NCI-H526 treated with DMSO at 0.1 percent for 48 hours (cell line): ENCODE measurements around the gene HEATR5B.
"Not testable (repeated sequence)": the region's sequence is repeated elsewhere in the genome, so short reads cannot be mapped to it uniquely, and the experiment has no call there.

Experiments used
- DNase-seq: peaks from one replicate; lab custom pipeline; 2025; lab: John Stamatoyannopoulos, UW

Gene HEATR5B

DNA sequence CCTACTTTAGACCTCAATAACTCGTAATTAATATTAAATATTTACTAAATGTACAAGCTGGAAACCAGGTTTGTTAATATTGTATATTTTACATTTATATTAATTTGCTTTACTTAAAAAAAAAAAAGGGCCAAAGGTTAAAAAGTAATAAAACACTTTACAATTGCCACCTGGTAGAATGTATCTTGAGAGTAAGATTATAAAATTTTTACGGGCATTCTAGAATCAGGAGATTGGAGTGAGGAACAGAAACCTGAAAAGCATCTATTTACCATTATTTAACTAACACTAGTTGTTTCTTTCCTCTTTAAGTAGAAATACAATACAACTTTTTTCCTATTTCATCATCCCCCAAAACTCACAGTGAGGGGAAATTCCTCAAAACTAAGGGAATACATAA lies 102.3 kb downstream of the HEATR5B start:
- DNase-seq = no peak

GRCh38 chr2:36979007-36979406 lies 105.2 kb downstream of the HEATR5B start:
- DNase-seq = not testable (repeated sequence)

DNA sequence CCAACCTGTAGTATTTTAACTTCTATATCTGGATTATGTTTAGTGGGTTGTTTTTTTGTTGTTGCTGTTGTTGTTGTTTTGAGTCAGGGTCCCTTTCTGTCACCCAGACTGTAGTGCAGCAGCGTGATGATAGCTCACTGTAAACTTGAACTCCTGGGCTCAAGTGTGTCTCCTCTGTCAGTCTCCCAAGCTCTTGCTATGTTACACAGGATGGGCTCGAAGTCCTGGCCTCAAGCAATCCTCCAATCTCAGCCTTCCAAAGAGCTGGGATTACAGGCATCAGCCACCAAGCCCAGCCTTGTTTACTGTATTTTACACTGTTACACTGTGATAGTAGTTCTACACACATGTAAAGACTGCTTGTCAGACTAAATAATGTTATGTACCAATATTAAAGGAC lies 108.1 kb downstream of the HEATR5B start:
- DNase-seq = no peak

DNA sequence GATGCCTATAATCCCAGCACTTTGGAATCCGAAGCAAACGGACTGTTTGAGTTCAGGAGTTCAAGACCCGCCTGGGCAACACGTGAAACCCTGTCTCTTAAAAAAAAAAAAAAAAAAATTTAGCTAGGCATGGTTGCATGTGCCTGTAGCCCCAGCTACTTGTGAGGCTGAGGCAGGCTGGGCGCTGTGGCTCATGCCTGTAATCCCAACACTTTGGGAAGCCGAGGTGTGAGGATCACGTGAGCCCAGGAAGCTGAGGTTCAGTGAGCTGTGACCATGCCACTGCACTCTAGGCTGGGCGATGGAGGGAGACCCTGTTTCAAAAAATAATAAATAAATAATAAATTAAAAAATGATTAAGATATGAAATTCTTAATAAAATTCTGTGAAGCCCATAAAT lies 108.9 kb downstream of the HEATR5B start:
- no peak for DNase-seq

- no peak for DNase-seq
These were observed 110.9 kb downstream of the HEATR5B start for GRCh38 chr2:36973320-36973719.

- DNase-seq = no peak
These were observed 112.2 kb downstream of the HEATR5B start for GRCh38 chr2:36971990-36972389.

- no peak for DNase-seq
These were observed 116.8 kb downstream of the HEATR5B start for GRCh38 chr2:36967236-36967876.

DNA sequence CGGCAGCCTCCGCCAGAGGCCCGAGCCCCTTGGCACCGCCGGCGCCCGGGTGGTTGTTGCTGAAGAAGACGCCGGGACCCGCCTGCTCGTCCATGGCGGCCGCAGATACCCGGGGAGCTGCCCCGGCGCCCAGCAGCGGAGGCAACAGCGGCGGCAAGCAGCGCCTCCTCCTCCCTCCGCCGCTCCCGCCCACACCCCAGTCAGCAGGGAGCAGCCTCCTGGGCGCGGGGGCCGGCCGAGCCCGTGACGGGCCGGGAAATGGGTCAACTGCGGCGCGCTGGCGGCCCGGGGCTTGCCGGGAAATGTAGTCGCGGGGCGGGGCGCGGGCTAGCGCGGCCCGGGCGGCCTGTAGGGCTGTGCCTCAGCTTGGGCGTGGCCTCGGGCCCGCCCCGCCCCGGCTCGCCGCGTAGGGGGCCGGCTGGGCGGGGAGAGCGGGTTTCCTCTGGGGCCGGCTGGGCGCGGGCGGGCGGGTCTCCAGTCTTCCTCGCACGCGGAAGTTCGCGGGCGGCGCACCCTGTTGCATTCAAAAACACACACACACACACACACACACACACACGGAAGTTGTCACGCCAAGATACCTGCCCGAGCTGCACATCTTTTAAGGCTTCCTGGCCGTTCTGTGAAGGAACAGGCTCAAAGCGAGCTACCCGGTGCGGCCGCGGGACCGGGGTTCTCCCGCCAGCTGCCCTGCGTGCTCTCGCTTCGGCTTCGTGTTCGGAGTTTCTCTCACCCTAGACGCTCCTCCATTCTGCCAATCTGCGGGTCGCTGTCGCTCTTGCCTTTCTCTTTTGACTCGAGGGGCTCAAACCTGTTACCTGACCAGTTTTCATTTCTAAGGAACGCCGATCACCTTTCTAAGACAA lies 117.6 kb downstream of the HEATR5B start, which contains the start of gene STRN:
Gene STRN (minus strand): TSS at position 167 of the 866 bp plus-strand sequence. CDS start 73 bp downstream, at position 94.
- DNase-seq = peak; percentile 87

DNA sequence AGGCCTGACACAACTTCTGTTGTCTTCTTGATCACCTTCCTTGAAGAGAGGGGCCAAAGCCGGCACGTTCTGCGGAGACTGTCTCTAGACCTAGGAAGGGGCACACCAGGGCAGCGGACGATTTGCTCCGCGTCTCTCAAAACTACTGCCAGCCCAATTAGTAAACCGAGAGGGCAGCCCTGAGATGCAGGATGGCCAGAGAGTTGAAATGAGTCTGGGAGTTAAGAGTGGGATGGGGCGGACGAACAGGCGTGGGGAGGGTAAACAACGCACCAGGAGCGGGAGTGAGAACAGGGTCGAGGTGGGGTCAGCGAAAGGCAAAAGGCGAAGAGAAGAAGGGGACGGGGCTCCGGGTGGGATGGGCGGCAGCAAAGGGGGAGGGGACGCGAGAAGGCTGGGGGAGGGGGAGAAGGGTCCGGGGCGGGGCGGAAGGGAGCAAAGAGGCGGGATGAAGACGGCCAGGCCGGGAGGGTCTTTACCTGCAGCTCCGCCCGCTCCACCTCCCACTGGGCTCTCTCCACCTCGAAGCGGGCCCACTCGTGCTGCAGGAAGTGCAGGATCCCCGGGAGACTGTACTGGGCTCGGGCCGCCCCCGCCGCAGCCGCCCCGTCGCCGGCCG lies 118.3 kb downstream of the HEATR5B start:
- peak; percentile 46 for DNase-seq

GRCh38 chr2:36965206-36965605 lies 119.0 kb downstream of the HEATR5B start:
- no peak for DNase-seq

DNA sequence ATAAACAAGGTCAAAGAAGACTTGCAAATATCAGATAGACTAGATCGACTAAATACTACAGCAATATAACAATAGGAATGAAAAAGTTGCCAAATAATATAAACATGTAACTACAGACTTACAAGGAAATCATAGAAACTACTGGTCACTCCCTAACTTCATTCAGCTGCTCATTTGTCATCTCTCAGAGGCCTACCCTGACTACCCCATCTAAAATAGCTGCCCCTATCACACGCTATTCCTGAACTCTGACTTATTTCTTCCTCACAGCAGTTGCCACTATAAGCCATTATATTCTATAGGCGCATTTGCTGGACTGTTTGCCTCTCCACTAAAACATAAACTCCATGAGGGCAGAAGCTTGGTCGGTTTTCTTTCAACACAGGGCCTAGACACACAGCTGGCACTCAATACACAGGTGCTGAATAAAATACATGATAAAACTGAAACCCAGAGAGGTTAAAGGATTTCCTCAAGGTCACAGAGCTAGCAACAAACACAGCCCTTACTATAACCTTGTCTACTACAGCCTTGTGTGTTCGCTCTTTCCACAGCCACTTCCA lies 119.6 kb downstream of the HEATR5B start:
- DNase-seq = no peak

GRCh38 chr2:36963734-36964133 lies 120.4 kb downstream of the HEATR5B start:
- DNase-seq = no peak

GRCh38 chr2:36963106-36963505 lies 121.1 kb downstream of the HEATR5B start:
- DNase-seq = no peak

GRCh38 chr2:36960773-36961172 lies 123.4 kb downstream of the HEATR5B start:
- DNase-seq = no peak

- no peak for DNase-seq
These were observed 124.0 kb downstream of the HEATR5B start for GRCh38 chr2:36960005-36960675.

DNA sequence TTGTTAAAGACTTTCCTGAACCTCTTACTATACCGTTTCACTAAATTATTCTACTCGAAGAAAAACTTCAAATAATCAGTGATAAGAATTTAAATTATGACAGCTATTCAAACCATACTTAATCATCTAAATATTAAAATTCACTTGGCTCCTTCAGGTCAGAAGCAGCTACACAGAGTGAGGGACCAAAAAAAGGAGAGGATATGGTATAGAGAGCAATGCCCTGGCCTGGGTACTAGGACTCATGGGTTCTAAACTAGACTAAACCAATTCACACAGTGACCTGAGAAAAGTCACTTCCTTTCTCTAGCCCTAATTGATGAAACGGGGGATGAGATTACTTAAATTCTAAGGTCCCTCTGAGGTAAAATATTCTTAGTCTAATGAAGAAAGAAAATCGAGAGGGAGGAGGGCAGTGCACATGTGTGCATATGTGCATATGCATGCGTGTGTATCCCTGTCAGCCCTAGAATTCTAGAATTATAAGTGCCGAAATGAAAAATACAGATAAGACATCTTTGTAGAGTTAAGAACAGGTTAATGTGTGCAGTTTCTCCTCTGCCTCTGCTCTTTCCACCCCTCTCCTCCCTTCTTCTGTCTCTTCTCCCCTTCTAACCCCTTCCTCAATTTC lies 129.1 kb downstream of the HEATR5B start:
- DNase-seq = no peak

GRCh38 chr2:36952748-36953197 lies 131.4 kb downstream of the HEATR5B start:
- no peak for DNase-seq

DNA sequence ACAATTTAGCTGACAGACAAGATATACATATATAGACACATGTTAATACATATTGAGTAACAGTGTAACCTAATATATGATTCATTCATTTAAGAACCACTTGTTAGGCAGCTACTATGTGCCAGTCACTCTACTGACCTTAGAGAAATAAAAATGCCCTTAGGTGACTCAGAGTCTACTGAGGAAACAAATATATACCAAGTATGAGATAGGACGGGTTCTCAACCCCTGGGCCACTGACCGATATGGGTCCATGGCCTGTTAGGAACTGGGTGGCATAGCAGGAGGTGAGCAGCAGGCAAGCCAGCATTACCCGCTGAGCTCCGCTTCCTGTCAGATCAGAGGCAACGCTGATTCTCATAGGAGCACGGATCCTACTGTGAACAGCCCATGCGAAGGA lies 132.6 kb downstream of the HEATR5B start:
- DNase-seq = no peak

GRCh38 chr2:36951027-36951518 lies 133.1 kb downstream of the HEATR5B start:
- no peak for DNase-seq

GRCh38 chr2:36949845-36950244 lies 134.3 kb downstream of the HEATR5B start:
- no peak for DNase-seq

GRCh38 chr2:36945240-36945639 lies 138.9 kb downstream of the HEATR5B start:
- DNase-seq = not testable (repeated sequence)
